ENCODE measurements around the gene MED27.

MED27 gene

DNA sequence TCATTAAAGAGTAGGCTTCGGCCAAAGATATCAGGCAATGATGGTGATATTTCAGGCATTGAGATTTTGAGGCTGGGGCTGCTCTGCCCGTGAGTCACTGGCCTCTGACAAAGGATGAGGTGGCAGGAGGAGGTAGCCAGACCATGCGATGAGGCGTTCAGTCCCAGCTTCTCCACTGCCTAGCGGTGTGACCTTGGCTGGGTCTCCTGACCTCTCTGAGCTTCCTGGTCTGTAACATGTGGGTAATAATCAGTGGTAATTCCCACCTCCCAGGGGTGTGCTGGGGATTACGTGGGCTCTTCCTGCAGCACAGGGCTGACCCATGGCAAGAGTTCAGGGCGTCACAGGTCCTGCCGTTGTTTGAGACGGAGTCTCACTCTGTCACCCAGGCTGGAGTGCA is 266.6 kb downstream of the MED27 start:
- H3K9me3 Mint-ChIP-seq = no peaks in the 10 kb centered on the region
- H3K4me1 Mint-ChIP-seq (ENCODE audit: low read depth) = no peaks in the 10 kb centered on the region
- H3K27me3 Mint-ChIP-seq = peaks cover 18% of the 10 kb centered on the region
- H3K36me3 Mint-ChIP-seq (ENCODE audit: low read depth) = no peaks in the 10 kb centered on the region
- H3K27ac Mint-ChIP-seq = no peak overlapping the region
- intact Hi-C loops (cut with micrococcal nuclease) = no loop called here
- no peak overlapping the region for H3K4me3 Mint-ChIP-seq

DNA sequence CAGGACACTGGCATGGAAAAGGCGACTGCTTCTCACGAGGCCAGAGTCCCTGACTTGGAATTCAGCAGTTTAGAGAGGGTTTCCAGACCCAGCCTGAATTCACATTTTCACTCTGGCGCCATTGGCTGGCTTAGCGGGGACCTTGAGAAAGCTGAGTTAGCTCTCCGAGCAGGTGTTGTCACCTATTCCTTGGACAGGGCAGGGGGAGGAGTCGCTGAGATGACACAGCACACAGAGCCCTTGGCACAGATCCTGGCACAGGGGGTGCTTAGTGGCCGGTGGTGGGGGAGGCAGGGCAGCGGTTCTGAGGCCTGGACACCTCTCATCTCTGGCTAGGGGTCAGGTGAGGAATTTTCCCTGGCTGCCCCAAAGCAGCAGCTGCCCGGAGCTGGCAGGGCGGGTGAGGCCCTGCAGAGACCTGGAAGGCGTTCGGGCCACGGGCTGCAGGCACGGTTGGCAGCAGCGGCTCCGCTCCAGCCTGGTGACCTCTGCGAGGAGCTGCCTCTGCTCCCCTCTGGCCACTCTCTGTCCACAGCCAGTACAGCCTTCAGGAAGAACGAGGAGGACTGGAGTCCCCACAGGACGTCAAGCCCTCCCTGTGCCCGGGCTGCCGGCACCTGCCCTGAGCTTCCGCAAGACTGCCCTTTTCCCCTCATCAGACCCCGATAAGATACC is 267.4 kb downstream of the MED27 start:
- Mint-ChIP-seq H3K27me3 (peaks cover 22% of the 10 kb centered on the region), H3K36me3 (ENCODE audit: low read depth) (no peaks in the 10 kb centered on the region), H3K9me3 (no peaks in the 10 kb centered on the region), H3K27ac (no peak overlapping the region), H3K4me3 (no peak overlapping the region), H3K4me1 (ENCODE audit: low read depth) (no peaks in the 10 kb centered on the region)
- intact Hi-C loops (cut with micrococcal nuclease) = no loop called here

DNA sequence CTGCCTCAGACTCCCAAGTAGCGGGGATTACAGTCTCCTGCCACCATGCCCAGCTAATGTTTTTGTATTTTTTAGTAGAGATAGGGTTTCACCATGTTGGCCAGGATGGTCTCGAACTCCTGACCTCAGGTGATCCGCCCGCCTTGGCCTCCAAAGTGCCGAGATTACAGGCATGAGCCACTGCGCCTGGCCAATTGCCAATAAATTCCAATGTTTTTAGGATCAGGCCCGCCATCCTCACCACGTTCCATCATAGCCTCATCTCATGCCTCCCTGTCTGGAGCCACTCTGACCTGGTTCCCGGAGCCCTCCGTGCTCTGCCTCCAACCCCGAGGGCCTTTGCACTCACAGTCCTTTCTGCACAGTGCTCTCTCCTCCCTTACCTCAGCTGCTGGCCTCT is 268.3 kb downstream of the MED27 start:
- intact Hi-C loops (cut with micrococcal nuclease) = no loop called here
- Mint-ChIP-seq H3K27ac (no peak overlapping the region), H3K4me1 (ENCODE audit: low read depth) (no peaks in the 10 kb centered on the region), H3K4me3 (no peak overlapping the region), H3K9me3 (no peaks in the 10 kb centered on the region), H3K36me3 (ENCODE audit: low read depth) (no peaks in the 10 kb centered on the region), H3K27me3 (peaks cover 24% of the 10 kb centered on the region)

DNA sequence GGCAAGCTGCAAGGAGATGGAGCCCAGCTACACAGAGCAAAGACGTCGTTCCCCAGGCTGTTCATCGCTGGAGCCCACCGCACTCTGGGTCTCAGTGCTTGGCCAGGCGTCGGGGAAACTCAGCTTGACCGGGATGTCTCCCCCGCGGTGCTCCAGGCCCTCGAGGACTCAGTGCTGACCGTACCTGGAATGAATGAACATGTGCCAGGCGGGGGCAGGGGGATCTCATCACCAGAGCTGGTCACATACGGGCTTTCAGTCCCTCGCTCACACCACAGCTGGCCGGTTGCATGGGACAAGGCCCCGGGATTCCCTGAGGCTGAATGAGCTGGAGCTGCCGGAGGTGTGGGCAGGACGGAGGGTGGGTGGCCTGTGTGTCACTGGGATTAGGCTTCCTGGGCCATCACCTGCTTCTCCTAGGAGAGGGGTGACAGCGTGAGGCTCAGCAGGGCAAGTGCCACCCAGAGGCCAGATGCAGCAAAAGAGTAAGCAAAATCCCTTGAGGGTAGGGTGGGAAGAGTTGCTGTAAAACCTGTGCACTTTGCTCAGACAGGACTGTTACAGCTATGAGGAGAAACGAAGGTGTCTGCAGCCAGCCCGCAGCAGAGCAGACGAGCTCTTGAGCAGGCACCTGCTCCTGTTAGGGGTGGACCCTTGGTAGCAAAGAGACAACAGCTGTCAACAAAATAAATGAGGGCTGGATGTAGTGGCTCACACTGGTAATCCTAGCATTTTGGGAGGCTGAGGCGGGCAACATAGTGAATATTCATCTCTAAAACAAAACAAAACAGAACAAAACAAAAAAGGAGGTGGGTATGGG is 269.1 kb downstream of the MED27 start:
- H3K4me1 Mint-ChIP-seq (ENCODE audit: low read depth) = no peaks in the 10 kb centered on the region
- peaks cover 27% of the 10 kb centered on the region for H3K27me3 Mint-ChIP-seq
- H3K9me3 Mint-ChIP-seq = no peaks in the 10 kb centered on the region
- no peaks in the 10 kb centered on the region for H3K36me3 Mint-ChIP-seq (ENCODE audit: low read depth)
- no peak overlapping the region for H3K4me3 Mint-ChIP-seq
- no peak overlapping the region for H3K27ac Mint-ChIP-seq
- intact Hi-C loops (cut with micrococcal nuclease) = no loop called here

Measured in dendritic cell treated with granulocyte-macrophage colony-stimulating factor and Interleukin-4, amounts not matched to agents 40 ng/mL and 50 ng/mL, for 4 days (primary cell).